ENCODE data around the gene CATSPERD. TPM values are rescaled to one million over a fixed set of nuclear protein-coding genes. Genes with fewer than 3 reads are reported as not detected.
"Not testable (repeated sequence)": the region's sequence is repeated elsewhere in the genome, so short reads cannot be mapped to it uniquely, and the experiment has no call there.

Gene CATSPERD
- total RNA-seq, 4 donors from 2014 or later = not detected

DNA sequence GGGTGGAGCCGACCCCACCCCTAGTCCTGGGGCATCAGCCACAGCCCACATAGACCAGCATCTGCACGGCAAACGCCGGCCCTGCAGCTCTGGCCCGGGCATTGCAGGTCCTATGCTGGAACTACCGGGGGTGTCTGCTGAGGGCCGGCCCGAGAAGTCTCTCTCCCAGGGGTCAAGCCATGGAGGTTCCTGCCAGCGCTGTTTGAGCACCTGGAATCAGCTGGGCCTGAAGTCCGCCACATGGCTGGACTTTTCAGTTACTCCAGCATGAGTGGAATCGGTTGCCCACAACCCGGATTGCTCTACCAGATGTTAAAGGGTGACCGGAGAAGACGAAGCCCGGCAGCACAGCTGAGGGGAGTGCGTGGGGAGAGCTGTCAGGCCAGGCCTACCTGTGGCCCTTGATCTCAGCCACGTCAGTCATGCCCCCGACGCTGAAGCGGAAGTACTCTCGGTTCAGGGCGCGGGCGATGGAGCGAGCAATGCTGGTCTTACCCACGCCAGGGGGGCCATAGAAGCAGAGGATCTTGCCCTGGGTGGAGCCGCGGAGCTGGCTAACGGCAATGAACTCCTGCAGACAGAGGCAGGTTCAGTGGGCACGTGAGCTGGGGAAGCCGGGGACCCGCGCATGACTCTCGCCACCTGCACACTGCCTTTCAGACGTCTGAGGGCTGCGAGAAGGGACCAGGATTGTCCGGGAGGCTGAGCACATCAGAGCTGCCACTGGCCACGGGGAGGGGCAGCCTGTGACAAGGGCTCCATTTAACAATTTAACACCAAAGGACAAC, 21.6 kb upstream of the CATSPERD start:
- no peaks in the 10 kb centered on the region for H3K9me3 ChIP-seq
- TF ChIP-seq, protein P1, sequence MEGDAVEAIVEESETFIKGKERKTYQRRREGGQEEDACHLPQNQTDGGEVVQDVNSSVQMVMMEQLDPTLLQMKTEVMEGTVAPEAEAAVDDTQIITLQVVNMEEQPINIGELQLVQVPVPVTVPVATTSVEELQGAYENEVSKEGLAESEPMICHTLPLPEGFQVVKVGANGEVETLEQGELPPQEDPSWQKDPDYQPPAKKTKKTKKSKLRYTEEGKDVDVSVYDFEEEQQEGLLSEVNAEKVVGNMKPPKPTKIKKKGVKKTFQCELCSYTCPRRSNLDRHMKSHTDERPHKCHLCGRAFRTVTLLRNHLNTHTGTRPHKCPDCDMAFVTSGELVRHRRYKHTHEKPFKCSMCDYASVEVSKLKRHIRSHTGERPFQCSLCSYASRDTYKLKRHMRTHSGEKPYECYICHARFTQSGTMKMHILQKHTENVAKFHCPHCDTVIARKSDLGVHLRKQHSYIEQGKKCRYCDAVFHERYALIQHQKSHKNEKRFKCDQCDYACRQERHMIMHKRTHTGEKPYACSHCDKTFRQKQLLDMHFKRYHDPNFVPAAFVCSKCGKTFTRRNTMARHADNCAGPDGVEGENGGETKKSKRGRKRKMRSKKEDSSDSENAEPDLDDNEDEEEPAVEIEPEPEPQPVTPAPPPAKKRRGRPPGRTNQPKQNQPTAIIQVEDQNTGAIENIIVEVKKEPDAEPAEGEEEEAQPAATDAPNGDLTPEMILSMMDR (IDR thresholded peaks at IDR 0.05 in 4 of 5, conservative IDR thresholded peaks at IDR 0.05 in 1 of 5) = no peak
- TF ChIP-seq POLR2A (IDR thresholded peaks at IDR 0.05) = no peak
- no peak overlapping the region for H3K27ac ChIP-seq
- intact Hi-C loops (cut with DNase I; ENCODE audit: low total_unique reads) (no loop called here), in situ Hi-C loops (cut with MboI; ENCODE audit: low sequenced_read_pairs in 4 of 4) (no loop called here)
- ATAC-seq (no peak), DNase-seq (no peak)
- H3K36me3 ChIP-seq = peaks cover 0 to 60% of the 10 kb centered on the region in 2 donors
- H3K27me3 ChIP-seq = no peaks in the 10 kb centered on the region
- no peaks in the 10 kb centered on the region for H3K4me1 ChIP-seq
- no peak overlapping the region for H3K4me3 ChIP-seq

DNA sequence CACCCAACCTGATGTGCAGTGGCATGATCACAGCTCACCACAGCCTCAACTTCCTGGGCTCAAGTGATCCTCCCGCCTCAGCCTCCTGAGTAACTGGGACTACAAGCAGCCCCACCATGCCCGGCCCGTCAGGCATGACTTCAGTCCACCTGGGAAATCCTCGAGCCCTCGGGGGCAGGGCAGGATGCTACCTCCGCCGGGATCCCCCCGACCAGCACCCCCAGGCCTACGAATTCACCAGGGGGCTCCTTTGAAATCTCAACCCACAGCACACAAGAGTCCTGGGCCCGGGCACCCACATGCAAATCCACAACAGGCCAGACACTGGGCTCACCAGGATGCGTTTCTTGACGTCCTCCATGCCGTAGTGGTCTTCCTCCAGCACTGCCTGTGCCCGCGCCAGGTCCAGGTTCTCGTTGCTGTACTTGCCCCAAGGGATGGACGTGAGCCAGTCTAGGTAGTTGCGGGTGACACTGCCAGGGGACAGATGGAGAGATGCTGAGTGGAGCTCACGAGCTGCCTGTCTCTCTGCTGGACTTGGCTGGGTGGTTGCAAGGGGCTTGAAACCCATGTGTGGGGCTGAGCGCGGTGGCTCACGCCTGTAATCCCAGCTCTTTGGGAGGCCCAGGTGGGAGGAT, 19.9 kb upstream of the CATSPERD start:
- TF ChIP-seq POLR2A (IDR thresholded peaks at IDR 0.05) = no peak
- TF ChIP-seq, protein P1 (IDR thresholded peaks at IDR 0.05 in 4 of 5, conservative IDR thresholded peaks at IDR 0.05 in 1 of 5) = no peak
- DNase-seq = no peak
- no peak for ATAC-seq
- no peaks in the 10 kb centered on the region for H3K4me1 ChIP-seq
- no peak overlapping the region for H3K27ac ChIP-seq
- intact Hi-C loops (cut with DNase I; ENCODE audit: low total_unique reads) = no loop called here
- no peak overlapping the region for H3K4me3 ChIP-seq
- H3K27me3 ChIP-seq = no peaks in the 10 kb centered on the region
- peaks cover 0 to 60% of the 10 kb centered on the region in 2 donors for H3K36me3 ChIP-seq
- no peaks in the 10 kb centered on the region for H3K9me3 ChIP-seq
- in situ Hi-C loops (cut with MboI; ENCODE audit: low sequenced_read_pairs in 4 of 4) = no loop called here

DNA sequence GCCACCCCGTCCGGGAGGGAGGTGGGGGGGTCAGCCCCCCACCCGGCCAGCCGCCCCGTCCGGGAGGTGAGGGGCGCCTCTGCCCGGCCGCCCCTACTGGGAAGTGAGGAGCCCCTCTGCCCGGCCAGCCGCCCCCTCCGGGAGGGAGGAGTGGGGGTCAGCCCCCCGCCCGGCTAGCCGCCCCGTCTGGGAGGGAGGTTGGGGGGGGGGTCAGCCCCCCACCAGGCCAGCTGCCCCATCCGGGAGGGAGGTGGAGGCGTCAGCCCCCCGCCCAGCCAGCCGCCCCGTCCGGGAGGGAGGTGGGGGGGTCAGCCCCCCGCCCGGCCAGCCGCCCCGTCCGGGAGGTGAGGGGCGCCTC, 18.4 kb upstream of the CATSPERD start:
- ATAC-seq; H3K9me3 ChIP-seq; intact Hi-C loops (cut with DNase I; ENCODE audit: low total_unique reads); in situ Hi-C loops (cut with MboI; ENCODE audit: low sequenced_read_pairs in 4 of 4); H3K4me1 ChIP-seq; DNase-seq; H3K27ac ChIP-seq; H3K27me3 ChIP-seq; H3K4me3 ChIP-seq: not testable (repeated sequence)
- H3K36me3 ChIP-seq = peaks cover 0 to 65% of the 10 kb centered on the region in 2 donors

DNA sequence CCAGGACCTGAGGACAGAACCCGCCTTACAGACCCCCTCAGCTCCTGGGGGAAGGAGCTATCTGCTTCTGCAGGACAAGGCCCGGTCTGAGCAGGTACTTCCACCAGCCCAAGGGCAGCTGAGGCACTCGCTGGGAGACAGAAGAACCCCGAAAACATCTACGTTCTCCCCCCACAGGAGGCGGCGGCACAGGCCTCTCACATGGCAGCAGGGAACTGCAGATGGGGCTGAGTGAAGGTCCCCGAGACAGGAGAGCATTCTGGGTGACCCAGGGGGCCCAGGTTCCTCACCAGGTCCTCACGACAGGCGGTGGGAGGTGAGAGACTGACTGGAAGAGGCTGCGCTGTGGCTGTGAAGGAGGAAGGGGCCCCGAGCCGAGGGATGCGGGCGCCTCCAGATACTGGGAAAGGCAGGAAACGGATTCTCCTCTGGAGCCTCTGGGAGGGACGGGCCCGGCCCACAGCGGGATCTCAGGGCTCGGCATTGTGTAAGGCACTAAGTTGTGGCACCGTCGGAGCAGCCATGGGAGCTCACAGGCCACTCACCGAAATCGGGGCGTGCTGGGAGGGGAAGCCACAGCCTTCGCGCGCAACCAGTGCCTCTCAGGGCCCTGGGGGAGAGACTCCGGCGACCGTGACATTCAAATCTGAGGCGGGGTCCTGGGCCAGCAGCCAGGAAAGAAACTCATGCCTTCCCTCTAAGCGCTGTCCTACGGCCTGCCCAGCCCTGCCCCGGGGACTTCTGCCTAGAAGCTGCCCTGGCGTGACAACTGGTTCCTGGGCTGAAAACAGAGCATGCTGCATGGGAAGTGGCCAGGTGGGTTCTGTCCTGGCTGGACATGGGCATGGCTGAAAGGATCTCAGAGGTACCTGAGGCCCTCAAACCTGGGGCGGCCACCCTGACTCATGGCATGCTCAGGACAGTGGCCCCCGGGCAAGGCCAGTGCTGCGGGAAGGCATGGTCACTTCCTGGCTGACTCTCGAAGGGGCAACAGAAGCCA, 16.3 kb upstream of the CATSPERD start:
- intact Hi-C loops (cut with DNase I; ENCODE audit: low total_unique reads) (no loop called here), in situ Hi-C loops (cut with MboI; ENCODE audit: low sequenced_read_pairs in 4 of 4) (no loop called here)
- TF ChIP-seq, protein P1 (IDR thresholded peaks at IDR 0.05 in 4 of 5, conservative IDR thresholded peaks at IDR 0.05 in 1 of 5) = no peak
- TF ChIP-seq POLR2A (IDR thresholded peaks at IDR 0.05) = no peak
- Histone ChIP-seq H3K4me3 (no peak overlapping the region), H3K27ac (no peak overlapping the region), H3K27me3 (no peaks in the 10 kb centered on the region), H3K36me3 (peaks cover 0 to 74% of the 10 kb centered on the region in 2 donors), H3K4me1 (no peaks in the 10 kb centered on the region), H3K9me3 (no peaks in the 10 kb centered on the region)
- DNase-seq (no peak), ATAC-seq (no peak)
